ENCODE data around the gene ACADM.
"Not testable (repeated sequence)": the region's sequence is repeated elsewhere in the genome, so short reads cannot be mapped to it uniquely, and the experiment has no call there.

Gene ACADM

DNA sequence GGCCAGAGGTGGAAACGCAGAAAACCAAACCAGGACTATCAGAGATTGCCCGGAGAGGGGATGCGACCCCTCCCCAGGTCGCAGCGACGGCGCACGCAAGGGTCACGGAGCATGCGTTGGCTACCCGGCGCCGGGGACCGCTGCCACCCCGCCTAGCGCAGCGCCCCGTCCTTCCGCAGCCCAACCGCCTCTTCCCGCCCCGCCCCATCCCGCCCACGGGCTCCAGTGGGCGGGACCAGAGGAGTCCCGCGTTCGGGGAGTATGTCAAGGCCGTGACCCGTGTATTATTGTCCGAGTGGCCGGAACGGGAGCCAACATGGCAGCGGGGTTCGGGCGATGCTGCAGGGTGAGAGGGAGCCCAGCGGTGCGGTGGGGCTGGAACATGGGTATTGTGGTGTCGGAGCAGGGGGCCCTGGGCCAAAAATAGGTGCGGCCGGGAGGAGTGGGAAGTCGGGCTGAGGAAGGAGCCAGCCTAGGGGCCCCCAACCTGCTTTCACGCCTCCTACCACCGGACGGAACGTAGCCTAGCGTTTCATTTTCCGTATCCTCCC lies at the start of gene ACADM:
ACADM (plus strand) TSS at position 238 of the 551 bp plus-strand sequence; CDS start at position 317, 79 bp downstream.
- DNase-seq = peak; percentile 88

DNA sequence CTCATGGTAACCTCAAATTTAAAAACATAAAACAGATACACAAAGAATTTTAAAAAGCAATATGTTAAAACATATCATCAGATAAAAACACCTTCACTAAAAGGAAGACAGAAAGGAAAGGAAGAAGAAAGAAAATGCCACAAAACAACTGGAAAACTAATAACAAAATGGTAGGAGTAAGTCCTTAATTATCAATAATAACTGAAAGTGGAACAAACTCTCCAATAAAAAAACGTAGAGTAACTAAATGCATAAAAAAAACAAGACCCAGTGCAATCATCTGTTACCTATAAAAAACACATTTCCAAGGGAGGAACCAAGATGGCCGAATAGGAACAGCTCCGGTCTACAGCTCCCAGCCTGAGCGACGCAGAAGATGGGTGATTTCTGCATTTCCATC lies 47.1 kb upstream of the ACADM start:
- no peak for DNase-seq

DNA sequence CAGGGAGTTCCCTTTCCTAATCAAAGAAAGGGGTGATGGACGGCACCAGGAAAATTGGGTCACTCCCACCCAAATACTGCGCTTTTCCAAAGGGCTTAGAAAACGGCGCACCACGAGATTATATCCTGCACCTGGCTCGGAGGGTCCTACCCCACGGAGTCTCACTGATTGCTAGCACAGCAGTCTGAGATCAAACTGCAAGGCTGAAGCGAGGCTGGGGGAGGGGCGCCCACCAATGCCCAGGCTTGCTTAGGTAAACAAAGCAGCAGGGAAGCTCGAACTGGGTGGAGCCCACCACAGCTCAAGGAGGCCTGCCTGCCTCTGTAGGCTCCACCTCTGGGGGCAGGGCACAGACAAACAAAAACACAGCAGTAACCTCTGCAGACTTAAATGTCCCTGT lies 46.5 kb upstream of the ACADM start:
- not testable (repeated sequence) for DNase-seq

DNA sequence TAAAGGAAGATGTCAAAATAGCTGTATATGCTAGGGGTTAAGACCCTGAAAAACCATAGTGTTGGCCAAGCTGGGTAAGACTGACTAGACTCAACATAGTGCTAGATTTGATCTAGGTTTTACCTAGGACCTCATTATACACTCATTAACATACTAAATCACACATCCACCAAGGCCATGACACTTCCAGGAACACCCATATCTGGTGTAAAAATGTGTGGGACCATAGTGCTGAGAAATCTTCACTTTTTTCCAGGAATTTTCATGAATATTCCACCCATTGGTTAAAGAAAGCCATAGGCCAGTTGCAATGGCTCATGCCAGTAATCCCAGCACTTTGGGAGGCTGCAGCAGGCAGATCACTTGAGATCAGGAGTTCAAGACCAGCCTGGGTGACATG lies 34.0 kb upstream of the ACADM start:
- DNase-seq = no peak

DNA sequence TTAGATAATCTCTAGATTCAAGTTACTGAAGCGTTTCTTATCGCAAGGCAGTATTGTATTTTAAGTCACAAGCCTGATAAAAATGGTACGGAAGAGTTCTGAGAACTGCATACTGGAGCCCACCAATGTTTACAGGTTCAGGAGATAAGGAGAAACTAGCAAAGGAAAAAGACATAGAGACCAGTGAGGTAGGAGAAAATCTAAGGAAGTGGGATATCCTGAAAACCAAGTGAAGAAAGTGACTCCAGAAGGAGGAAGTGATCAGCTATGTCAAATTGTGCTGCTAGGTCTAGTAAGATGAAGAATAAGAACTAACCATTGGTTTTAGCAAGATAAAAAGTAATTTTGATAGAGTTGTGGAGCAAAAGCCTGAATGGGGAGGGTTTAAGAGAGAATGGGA lies 31.0 kb upstream of the ACADM start:
- DNase-seq = no peak

DNA sequence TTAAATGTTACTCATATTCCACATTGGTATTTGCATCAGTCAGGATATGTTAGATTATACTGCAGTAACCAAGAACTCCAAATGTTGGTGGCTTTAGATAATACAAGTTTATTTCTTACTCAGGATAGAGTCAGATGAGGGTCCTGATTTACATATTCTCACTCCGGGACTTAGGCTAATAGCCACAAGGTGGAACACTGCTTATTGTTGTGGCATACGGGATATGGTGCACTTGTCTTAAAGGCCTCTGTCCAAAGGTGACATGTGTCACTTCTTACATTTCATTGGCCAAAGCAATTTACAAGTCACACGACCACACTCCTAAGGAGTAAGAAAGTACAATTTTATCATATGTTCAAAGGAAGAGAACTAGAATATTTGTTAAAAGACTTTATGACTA lies 28.5 kb upstream of the ACADM start:
- DNase-seq = no peak

DNA sequence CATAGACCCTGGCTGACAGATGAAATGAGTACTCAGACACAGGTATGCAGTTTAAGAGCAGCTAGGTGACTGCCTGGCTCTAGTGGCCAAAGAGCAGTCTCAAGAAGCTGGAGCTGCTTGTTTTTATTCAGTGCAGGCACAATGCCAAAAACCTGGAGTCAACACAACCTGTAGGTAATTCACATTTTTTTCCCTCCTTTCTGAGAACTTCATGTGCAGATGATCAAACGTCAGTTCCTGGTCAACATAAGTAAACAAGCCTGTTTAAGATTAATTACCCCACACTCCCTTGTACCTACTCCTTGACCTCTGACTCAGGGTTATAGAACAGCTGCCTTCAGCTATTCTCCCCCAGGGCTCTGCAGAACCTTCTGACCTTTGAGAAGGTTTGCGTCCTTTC lies 17.3 kb upstream of the ACADM start:
- DNase-seq = no peak

DNA sequence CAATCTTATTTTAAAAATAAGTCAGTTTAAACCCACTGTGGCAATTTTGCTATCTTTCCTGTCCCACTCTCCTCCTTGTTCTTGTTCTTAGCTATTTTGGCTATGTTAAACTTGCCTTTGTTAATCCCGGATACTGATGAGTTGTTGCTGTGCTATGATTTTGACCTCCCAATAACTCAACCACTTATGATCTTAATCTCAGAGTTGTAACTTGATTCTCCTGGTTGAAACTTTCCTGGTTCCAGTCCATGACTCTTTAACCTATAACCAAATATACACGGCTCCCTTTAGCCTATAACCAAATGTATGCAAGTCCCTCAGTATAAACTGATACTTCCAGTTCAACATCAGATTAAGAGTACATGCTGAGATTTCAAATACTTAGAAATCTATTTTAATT lies 15.6 kb upstream of the ACADM start:
- DNase-seq = no peak

DNA sequence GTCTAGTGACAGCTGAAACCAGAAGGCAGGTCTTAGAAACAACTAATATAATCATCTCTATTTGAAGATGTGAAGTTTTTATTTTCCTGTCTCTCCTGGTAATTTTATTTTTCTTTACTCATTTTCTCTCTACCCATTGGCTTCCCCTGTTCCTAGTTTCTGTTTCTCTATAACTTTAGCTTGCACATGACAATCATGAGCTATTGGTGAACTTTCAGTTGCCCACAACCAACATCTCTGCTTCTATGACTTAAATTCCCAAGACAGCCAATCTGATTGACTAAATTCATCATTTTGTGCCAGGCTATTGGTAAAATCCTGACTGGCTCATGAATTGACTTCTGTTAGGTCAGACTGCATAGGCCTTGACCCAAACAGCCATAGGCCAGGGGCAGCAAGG lies 13.7 kb upstream of the ACADM start:
- DNase-seq = no peak

DNA sequence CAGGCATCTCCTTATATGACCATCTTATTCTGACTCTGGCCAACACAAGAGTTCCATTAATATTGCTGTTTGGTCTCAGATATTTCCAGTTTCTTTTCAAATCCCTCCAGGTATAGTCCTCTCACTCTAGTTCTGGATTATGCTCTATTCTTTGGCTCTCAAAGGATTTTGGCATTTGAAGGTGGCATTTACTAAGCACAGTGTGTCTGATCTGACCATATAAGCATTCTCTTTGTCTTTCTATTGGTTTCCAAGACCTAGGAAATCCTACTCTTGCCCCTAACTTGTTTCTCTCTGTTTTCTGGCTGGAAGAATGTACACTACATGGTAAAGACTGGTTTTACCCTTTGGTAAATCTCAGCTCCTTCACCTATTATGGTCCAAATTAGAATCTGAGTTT lies 12.7 kb upstream of the ACADM start:
- no peak for DNase-seq

DNA sequence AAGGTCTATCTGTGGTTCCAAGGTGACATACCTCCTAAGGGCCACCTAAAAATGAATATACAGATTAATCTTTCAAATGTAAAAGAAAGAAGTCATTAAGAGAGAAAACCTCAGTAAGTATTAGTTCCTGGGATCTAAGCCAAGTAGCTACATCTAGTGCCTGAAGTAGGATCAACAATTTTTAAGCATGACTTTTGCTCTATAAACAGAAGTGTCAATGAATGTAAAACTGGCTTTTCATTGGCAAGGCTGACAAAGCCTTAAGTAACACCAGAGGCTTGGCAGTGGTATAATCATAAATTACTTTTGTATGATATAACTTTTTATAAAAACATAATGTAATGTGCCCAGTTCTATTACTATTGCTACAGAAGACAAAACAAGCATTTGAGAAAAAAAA lies 12.2 kb upstream of the ACADM start:
- DNase-seq = no peak

DNA sequence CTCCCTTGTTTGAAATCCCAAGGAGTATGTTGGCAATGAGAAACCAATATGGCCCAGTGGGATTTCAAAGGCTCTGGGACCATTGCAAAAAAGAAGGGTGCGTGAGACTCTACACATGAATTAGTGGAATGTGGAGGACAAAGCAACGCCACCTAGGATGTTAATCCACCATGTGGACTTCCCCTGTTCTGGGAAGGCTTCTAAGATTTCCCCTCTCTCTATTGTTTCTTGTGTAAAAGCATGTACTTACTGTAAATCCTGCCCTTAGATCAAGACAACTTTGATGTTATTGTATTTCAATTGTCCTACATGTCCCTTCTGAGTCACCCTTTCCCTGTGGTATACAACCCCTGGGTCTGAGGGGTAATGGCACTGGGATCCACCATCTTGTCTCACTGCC lies 4.7 kb upstream of the ACADM start:
- no peak for DNase-seq

DNA sequence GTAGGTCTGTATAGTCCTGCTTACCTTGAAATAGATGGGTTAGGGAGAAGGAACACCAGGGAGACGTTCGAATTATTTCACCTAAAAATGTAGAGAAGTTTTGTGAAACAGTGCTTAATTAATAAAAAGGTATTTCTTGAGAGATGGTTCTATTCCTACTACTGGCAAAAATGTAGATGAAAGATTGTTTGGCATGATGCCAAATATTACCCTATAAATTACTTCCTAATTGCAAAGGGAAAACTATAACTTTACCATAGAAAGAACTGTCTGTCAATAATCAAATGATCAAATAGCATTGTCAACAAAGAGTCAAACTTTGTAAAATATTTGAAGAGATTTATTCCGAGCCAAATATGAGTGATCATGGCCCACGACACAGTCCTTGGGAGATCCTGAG lies 4.2 kb upstream of the ACADM start:
- no peak for DNase-seq

DNA sequence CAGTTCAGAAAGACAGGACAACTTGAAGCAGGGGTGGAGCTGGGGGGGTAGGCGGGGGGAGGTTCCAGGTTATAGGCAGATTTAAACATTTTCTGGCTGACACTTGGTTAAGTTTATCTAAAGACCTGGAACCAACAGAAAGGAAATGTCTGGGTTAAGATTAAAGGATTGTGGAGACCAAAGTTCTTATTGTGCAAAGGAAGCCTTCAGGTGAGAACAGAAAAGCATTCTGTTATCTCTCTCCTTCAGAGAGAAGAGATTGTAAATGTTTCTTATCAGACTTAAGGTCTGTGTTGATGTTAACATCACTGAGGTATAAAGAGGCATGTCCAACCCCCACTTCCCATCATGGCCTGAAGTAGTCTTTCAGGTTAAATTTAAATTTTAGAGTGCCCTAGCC lies 3.7 kb upstream of the ACADM start:
- DNase-seq = no peak

DNA sequence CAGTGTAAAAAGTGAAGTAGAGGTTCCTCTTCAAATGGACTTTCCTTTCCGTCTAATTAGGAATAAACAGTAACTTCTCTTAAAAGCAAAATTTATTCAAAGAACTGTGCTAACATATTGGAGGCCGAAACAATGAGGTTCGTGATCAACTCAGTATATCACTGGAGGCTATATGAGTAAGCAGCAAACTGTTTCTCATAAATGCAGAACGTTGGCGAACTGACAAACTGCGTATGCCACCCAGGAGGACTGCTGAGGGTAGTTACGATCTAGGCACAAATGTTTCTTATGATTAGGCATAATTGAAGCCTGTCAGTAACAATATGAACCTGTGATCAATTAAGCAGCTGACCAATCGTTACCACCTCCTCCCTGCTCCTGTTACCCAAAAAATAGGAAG lies 2.3 kb upstream of the ACADM start:
- DNase-seq = not testable (repeated sequence)

DNA sequence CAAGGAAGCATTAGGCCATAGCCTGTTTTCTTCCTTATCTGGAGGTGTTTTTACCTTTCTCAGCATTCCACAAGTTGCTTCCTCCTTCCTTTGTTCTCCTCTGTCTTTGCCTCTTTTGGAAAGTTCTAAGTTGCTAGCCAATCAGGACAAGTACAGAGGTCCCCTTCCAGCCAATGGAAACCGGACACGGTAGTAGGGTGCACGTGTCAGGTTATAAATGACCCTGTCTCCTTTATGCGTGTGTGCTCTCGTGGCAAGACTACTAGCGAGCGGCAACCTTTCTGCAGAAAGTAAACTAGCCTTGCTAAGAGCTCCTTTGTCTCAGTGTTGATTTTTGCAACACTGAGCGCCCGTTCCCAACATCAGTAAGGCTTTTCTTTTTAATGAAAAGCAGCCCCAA lies 1.5 kb upstream of the ACADM start:
- no peak for DNase-seq

DNA sequence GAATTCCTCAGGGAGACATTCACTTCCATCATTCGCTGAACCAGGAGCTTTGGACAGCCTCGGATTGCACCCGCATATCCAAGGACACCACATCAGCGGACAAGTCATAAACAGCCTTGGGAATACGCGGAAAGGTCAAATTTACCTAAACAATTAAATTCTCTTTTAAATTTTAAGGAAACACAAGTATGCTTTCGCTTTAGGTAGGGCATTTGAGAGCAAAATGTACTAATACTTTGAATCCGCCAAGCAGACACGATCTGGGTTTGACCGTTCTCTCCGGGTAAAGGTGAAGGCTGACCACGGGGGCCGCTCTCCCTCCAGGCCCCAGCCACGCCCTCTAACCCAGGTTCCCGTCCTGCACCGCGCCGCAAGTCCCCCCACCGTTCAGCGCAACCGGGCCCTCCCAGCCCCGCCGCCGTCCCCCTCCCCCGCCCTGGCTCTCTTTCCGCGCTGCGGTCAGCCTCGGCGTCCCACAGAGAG lies 479 bp upstream of the ACADM start:
- DNase-seq = peak; percentile 73

DNA sequence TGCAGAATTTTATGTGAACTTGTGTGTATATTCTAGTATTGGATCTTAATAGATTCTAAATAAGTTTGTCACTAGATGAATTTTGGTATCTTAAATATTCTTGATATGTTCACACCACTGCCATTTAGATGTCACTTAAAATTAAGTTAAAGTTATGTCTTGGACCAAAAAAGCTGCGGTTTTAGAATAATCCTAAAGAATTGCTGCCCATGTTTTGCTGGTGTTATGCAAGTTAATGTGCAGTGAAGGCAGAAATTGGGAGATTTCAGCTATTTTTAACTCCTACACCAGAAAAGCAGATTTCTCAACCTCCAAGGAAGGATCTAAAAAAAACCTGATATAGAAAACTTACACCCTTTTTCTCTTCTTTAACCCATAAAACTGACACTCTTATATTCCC lies 757 bp downstream of the ACADM start:
- no peak for DNase-seq

DNA sequence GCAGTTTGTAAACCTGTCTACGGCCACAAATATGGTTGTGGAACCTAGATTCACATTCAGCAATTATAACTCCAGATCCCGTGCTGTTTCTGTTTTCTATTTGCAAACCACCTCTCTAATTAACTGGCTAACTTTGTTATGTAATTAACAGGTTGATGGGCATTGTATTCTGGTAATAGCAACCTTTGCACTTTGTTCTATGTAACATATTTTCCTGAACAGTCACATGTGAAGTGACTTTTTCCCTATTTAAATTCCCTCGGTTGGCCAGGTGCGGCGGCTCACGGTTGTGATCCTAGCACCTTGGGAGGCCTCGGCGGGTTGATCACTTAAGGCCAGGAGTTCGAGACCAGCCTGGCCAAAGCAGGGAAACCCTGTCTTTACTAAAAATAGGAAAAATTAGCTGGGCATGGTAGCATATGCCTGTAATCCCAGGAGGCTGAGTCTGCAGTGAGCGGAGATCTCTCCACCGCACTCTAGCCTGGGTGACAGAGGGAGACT lies 1.4 kb downstream of the ACADM start:
- DNase-seq = no peak

DNA sequence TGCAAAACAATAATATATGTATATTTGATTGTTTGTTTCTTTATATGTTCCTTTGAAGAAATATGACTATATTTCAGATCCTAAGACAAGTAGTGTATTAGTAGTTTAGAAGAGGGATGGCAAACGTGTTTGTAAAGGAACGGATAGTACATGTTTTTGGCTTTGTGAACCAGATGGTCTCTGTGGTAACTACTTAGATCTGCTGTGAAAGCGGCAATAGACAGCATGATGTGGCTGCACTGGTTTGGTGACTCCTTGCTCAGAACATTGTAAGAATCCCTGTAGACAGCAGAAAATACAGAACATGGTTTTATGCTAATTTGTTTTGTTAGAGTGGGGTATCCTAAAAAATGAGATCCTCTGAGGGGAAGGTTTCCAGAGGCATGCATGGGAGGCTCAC lies 3.1 kb downstream of the ACADM start:
- DNase-seq = no peak

DNA sequence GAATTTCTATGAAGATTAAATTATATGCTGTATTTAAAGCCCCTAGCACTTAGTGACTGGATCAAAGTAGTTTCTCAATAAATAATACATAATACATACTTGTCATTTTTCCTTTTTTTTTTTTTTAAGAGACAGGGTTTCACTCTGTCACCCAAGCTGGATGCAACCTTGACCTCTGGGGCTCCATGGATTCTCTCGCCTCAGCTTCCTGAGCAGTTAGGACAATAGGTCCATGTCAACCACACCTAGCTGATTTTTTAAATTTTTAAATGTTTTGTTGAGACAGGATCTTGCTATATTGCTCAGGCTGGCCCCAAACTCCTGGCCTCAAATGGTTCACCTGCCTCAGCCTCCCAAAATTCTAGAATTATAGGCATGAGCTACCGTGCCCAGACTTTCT lies 5.9 kb downstream of the ACADM start:
- DNase-seq = no peak

DNA sequence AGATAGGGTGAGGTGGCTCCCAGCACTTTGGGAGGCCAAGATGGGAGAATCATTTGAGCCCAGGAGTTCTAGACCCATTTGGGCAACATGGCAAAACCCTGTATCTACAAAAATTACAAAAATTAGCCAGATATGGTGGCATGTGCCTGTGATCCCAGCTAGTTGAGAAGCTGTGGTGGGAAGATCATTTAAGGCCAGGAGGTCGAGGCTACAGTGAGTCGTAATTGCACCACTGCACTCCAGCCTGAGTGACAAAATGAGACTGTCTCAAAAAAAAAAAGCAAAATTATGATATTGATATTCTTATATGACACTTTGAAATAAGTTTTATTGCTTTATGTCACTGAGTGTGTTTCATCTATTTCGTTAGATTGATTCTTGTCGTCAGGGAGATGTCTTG lies 7.4 kb downstream of the ACADM start:
- DNase-seq = no peak

DNA sequence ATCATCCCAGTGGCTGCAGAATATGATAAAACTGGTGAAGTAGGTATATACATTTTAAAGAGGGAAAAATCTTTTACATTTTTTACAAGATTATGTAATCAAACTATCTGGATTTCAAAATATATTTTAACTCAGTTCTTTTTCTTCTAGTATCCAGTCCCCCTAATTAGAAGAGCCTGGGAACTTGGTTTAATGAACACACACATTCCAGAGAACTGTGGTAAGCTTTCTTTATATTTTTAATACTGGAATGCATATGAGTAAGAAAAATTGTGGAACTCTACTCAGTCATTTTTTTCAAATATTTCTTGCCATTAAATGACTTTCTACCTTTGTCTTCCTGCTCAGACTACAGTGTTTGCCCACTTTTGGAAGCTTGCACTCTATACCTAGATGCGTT lies 8.2 kb downstream of the ACADM start:
- no peak for DNase-seq

DNA sequence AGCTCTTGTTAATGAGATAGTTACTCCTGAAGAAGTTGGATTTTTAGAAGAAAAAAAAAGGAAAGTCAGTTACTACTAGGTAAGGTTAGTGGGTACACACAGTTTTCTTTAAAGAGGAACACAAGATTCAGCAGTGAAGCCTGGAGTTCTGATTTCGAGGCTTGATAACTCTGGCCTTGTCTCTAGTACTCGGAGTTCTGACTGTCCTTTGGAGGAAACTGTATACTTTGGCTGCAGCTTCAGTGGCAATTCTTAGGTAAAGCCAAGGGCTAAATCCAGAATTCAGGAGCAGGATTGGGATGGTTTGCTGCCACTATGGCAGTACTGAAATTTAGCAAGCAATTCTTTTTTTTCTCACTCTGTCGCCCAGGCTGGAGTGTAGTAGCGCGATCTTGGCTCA lies 9.2 kb downstream of the ACADM start:
- no peak for DNase-seq

DNA sequence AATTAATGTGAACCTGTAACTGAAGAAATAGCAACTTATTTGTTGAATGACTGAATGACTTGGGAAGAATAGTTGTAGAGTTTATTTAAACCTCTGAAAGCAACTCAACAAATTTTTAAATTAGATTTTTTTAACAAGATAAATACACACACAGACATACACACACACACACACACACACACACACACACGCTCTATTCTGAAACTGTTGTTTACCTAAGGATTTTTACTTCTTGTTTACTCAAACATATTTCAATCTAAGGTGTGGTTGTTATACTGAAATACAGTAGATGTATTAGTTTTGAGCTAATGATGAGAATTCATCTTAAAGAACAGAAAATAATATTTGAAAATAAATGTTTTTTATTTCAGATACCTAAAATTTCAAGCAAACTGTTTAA lies 11.5 kb downstream of the ACADM start:
- DNase-seq = no peak
